ENCODE results near the gene DAAM1.

The DAAM1 gene

DNA sequence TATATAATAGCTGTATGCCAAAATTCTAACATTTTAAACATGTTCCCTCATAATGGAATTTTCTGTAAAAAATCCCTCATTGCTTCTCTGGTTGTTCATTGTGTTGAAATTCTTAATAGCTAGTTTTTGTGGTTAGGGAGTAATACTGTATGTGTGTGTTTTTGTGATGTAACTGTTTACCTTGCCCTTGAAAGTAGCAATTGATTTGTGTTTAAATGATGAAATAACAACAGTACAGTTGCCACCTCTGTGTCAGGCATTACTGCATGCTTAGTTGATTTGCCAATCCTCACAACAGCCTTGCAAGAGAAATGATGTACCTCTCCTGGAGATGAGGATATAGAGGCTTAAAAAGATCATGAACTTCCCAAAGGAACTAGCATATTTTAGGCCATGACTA is 94.9 kb downstream of the DAAM1 start:
- DNase-seq (ENCODE audit: low read depth in 2 of 3, low spot score in 1 of 3): no peak

DNA sequence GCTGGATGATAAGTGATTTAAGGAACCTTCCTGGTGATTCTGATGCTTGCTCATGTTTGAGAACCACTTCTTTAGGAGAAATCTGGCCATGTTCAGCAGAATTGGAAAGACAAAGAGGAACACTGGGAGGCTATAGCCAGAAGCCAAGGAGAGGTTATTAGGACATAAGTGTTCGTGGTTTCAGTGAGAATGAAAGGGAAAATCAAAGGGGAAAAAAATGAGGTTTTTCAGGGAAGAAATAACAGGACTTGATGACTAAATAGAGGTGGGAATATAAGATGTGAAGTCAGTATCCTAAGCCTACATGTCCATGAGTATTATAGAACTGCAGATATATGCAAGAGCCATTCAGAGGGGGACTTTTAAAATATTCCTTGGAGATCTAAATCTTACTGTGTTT is 95.6 kb downstream of the DAAM1 start:
- DNase-seq (ENCODE audit: low read depth in 2 of 3, low spot score in 1 of 3): no peak

DNA sequence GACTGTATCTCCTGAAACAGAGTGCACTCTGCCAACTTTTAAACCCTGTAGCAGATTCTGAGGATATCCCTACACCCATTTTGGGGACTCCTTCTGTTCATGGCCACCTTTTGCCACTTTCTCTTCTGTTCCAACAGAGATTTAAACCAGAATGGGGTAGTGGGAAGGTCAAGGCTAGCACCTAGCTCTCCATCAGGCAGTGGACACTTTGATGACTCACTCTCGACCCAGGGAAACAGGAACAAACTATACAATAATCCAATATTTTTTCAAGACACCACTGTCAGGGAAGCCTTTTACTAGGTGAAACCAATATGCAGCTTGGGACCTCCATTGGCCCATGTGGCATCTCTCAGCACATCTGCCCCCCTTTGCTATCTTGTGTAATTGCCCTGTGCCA is 103.6 kb downstream of the DAAM1 start:
- no peak for DNase-seq (ENCODE audit: low read depth in 2 of 3, low spot score in 1 of 3)

DNA sequence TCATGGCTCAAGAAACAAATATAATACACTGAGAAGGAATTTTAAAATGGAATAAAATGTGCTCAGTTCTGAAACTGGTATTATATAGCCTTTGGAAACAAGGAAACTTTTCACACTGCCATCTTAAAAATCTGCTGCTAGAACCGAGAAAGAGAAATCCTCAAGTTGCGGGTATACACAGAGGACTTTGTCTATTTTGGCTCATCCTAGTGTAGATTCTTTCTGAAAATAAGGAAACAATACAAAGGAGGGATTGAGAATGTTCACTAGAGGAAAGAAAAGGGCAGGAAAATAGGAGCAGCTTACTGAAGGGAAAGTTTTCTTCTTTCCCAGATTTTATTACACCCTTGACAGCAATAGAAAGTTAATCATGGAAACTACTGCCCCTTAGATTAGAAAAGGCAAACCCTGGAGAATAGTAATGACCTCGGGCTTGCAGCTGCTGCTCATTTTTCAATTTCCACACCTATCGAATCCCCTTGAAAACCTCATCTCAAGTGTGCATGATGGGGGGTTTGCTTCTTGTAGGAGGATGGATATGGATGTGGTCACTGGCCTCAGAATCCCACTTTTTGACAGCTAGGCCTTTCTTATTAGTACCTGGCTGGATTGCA is 104.6 kb downstream of the DAAM1 start:
- no peak for DNase-seq (ENCODE audit: low read depth in 2 of 3, low spot score in 1 of 3)

DNA sequence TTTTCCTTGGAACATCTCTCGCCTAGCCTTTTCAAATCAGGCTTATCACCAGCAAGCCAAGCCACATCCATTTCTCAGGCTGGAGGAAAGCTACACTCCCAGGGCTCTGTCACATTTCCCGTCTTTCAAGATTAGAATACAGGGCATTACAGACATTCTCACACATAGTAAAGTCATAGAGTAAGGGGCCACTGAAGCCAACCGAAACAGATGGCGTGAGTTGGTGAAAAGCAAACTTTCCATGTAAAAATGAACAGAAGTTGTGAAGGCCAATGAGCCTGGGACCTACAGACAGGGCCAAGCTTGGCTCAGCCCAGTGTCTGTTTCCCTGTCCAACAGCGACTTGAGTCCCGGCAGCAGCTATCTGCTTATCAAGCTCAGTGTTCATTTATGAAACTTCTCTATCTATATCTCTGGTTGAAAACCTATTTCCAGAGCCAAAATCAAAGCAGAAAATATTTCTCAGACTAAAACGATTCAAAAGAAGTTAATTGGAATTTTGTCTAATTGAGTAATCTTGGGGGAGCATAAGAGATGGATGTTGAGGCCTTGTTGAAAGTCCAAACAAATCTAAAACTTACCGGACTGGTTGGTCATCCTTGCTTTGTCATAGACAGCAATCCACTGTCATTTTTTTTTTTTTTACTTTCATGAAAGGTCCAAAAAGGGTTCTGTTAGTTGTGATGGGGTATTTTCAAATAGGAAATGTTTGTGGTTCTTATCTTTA is 105.6 kb downstream of the DAAM1 start:
- no peak for DNase-seq (ENCODE audit: low read depth in 2 of 3, low spot score in 1 of 3)

DNA sequence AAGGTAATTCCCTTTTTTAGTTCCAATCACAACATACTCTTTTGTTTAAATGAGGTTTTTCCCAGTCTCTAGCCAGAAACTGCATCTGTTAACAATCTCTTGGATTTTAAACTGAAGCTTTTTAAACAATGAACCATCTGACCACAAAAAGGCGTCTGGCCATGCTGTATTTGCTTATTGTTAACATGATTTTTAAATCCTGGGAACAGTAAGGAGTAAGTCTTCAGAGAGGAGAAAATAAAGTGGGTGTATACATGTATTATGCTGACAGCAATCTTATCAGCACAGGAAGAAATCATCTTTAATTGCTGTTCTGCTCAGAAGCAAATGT is 106.2 kb downstream of the DAAM1 start:
- no peak for DNase-seq (ENCODE audit: low read depth in 2 of 3, low spot score in 1 of 3)

DNA sequence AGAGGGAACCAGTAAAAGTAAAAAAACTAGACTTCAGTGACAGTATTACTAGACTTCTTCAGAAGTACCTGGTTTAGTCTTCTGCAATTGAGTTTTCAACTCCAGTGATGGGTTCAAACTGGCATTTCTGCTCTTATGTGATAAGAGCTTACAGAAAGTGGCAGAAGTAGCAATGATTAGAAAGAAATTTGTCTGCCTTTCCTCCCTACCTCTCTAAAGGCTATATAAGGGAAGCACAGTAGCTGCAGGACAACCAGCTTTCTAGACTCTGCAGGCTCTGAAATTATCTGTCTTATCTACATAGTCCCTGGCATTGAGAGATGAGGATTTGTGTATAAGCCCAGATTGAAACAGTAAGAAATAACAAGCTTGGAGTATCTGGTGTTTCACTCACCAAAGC is 107.5 kb downstream of the DAAM1 start:
- DNase-seq (ENCODE audit: low read depth in 2 of 3, low spot score in 1 of 3): no peak

DNA sequence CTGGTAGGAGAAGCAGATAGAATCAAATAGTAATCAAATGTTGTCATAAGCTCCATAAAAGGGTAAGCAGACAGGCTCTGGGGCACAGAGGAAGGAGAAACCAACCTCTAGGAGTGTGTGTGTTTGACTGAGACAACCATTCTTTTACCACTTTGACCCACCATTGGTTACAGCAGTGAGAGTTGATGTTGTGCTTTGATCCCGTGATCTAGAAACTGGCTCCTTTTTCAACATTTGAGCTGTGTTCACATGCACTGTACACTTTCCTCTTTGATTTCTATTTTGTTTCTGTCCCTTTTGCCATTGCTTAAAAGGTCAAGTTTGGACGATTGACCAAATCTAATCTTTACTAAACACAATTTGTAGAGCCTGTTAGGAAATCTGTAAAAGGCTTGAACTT is 108.0 kb downstream of the DAAM1 start:
- DNase-seq (ENCODE audit: low read depth in 2 of 3, low spot score in 1 of 3): no peak

DNA sequence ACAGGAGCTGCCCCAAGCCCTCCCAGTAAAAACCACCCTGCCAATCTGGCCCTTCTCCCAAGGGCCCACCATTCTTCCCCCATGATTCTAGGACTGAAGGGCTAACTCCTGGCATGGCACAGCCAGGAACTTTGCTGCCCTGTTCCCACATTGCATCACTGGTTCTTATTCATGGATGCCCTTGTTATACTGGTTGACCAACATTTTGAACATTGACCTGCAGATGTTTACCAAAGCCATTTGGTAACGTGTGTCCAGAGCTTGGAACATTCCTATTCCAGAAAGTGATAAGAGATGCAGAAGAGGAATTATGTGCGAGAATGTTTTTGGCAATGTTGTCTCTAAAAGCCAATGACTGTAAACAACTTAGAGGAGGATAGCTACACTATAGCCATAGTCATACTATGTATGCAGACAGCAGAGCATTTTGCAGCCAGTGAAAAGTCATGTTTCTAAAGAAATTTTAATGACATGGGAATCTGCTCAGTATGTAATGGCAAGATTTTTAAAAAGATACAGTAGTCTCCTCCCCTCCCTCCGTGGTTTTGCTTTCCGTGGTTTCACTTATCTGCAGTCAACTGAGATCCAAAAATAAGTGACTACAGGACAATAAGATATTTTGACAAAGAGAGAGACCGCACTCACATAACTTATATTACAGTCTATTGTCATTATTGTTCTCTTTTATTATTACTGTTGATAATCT is 108.8 kb downstream of the DAAM1 start:
- no peak for DNase-seq (ENCODE audit: low read depth in 2 of 3, low spot score in 1 of 3)

DNA sequence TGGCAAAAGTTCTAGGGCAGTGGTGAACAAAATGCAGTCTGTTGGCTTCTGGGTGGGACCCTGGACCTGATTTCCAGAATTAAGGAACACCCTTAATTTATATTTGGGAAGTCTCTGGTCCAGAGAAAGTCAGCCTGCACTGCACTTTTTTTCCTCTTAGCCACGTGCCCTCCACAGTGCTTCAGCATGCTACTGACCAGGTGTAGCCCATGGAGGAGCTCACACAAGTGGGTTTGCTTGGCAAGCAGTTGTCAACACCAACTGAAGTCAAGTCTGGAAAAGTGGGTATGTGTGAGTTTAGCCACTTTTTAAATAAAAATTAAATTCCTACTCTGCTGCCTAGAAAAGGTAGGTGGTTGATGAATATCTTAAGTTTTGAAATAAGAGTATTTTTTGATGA is 111.3 kb downstream of the DAAM1 start:
- DNase-seq (ENCODE audit: low read depth in 2 of 3, low spot score in 1 of 3): no peak

DNA sequence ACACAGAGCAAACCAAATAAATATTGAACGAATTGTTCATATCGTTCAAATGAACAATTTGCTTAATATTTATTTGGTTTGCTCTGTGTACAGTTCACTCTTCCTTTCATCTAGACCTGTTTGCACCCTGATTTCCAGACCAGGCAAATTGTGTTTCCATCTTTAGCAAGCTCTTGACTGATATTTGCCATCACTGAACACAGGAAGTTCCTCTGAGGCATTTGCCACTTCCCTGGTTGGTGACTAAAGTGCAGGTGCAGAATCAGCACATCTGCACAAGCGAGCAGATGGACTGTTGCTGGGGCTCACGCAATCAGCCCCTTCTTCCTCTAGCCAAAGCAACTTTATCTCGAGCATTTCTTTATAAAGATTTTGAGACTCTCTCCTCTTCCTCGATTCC is 112.9 kb downstream of the DAAM1 start:
- DNase-seq (ENCODE audit: low read depth in 2 of 3, low spot score in 1 of 3): peak in 1 of 3 donors; percentile 10

DNA sequence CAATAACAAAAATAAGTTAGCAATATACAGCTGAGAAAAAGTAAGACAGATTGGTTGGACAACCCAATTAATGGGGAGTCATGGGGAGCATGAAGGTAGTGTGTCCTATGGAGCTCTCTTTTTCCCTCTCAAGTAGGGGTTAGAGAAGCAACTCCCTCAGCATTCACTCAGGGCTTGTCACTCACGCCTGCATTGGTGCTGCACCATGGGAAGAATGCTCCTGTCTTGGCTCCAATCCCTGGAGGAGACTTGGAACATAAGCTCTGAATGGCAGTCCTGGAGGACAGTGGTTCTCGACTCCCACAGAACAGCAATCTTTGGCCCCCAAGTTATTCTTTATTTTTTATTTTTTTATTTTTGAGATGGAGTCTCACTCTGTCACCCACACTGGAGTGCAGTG is 113.8 kb downstream of the DAAM1 start:
- no peak for DNase-seq (ENCODE audit: low read depth in 2 of 3, low spot score in 1 of 3)

DNA sequence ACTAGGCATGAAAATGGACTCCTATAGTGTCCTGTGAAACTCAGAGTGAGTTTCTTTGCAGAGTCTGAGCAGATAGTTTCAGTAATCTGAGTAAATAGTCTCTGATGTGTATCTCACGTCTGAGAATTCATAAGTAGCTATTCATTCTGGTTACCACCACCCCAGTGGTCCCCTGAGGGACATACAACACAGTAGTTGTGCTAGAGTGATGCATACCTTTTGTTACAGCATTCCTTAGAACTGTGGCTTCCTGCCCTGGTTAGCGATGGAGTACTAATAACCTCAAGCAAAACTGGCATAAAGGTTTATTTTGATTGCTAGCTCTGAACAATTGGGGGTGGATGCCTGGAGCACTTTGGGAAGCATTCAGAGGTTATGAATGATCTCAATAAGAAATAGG is 114.7 kb downstream of the DAAM1 start:
- no peak for DNase-seq (ENCODE audit: low read depth in 2 of 3, low spot score in 1 of 3)

DNA sequence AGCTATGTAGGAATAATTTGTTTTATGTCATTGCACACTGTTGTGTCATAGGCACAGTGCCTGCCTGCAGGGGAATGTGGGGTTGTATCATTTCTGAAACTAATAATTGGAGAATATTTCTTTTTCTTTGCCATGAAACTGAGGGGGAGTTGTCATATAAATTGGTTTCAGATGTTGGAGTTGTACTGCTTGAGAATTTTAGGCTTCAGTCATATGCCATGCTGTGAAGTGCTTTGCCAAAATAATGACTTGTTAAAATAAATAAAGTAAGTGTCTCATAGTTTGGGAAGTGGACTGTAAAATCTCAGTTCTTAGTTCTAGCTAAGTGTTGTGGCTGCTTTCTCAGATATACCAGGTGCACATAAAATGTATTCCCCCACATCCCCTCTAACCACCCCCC is 116.8 kb downstream of the DAAM1 start:
- DNase-seq (ENCODE audit: low read depth in 2 of 3, low spot score in 1 of 3): no peak

DNA sequence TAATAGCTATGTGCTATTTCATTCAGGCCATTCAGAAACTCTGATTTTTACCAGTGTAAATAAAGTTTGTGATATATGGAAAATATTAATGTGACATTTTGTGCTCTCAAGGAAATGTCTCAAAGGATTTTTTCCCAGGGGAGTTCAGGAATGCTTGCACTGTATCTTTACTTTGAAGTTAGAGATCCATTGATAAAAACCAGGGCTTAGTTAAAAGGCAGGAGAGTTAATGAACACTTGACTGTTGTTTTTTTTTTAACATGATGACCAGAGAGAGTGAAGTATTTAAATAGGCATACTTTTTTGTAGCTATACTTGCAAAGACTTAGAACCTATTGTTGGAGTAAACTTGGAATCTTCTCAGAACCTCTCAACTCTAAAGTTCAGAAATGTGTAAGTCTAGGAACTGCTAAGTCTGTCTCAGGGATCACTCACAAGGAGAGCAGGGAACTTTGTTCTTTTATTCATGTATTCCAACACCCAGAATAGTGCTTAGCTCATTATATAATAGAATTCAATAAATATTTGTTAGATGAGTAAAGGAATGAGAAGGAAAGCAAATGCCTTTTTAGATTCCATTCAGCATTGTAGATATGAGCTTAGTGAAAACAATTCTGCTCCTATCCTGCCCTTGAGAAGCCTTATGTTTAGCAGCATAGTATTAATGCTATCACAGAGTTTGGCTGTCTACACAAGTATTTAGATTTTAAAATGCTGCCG is 117.5 kb downstream of the DAAM1 start:
- no peak for DNase-seq (ENCODE audit: low read depth in 2 of 3, low spot score in 1 of 3)

DNA sequence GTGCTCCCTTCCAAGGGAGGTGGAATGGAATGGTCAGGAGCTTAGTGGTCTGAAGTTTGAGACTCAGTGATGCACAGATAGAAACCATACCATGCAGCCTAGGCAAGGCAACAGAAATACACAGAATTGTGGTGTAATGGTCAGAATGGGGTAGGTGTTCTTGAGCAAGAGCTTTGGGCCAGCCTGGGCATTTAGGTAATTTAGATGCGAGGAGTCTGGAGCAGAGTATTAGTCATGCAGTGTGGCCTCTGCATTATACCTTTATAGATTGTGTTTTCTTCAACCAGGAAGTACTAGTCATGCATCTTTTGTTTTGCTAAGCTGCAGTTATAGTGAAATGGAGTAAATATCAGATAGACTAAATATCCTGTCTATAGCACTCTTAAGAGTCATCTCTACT is 118.3 kb downstream of the DAAM1 start:
- no peak for DNase-seq (ENCODE audit: low read depth in 2 of 3, low spot score in 1 of 3)

DNA sequence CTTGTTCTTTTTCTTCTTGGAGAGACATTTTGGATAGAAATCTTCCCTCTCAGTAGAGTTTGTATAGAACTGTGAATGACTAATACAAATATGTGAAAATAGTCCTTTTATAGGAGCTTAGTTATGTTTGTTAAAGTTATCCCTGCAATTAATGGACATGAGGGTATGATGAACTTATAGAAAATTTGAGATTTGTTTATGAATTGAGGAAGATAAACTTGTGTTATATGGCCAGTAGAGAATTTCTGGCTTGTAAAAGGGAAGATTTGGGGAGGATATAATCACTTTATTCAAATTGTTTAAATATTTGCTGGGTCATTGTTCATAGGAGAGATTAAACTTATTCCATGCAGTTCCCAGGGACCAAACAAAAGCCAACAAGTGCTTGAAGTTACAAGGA is 119.6 kb downstream of the DAAM1 start:
- DNase-seq (ENCODE audit: low read depth in 2 of 3, low spot score in 1 of 3): no peak

DNA sequence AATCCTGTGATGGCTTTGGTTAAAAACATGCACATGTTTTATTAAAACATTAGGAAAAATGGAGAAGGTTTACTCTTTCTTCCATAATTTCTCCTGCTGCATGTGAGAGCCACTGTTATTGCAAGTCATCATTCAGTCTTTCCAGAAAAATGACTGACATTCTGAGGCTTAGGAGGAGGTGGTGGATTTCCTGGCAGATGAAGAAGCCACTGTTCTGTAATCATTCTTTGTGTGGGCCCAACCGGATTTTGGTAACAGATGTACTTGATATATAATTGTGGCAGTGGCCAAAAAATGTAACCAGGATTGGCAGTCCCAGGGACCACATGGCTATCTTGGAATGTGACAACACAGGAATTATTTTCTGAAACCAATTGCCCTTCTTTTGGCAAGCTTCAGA is 120.2 kb downstream of the DAAM1 start:
- no peak for DNase-seq (ENCODE audit: low read depth in 2 of 3, low spot score in 1 of 3)

DNA sequence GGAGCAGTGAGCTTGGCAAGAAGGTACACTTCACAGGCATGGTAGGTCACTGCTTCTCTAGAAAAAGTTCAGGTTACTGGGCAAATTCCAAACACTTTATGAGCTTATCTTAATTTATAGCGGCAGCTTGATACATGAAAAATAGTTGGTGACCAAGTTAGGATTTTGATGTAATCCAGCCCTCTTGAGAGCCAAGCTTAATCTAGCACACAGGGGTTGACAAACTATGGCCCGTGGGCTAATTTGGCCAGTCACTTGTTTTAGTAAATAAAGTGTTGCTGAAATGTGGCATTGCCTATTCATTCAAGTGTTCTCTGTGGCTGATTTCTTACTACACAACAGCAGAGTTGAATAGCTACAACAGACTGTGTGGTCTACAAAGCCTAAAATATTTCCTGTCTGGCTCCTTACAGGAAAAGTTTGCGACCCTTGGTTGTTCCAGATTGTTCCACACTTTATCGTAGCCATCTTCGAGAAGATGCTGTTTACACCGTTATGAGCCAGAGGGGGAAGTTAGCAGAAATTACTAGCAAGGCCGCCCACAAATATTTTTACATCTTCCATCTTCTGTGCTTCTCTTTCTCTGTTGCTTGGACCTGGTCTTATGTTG is 120.9 kb downstream of the DAAM1 start:
- DNase-seq (ENCODE audit: low read depth in 2 of 3, low spot score in 1 of 3): no peak

DNA sequence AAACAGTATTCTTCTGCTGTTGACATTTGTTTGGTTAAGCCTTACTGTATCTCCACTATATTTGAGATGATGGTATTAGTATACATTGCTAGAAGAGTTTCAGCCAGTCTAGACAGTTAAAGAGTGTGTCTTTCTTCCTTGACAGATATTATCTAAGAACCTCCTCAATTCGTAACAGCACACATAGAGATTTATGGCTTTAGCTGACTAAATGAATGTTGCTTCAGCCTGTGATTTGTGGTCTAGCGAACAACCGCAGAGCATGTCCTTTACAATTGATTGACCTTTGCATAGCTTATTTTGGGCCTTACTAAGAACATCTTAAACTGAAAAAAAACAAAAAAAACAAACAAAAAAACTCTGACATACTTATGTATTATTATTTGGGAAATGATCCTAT is 122.2 kb downstream of the DAAM1 start:
- DNase-seq (ENCODE audit: low read depth in 2 of 3, low spot score in 1 of 3): no peak

DNA sequence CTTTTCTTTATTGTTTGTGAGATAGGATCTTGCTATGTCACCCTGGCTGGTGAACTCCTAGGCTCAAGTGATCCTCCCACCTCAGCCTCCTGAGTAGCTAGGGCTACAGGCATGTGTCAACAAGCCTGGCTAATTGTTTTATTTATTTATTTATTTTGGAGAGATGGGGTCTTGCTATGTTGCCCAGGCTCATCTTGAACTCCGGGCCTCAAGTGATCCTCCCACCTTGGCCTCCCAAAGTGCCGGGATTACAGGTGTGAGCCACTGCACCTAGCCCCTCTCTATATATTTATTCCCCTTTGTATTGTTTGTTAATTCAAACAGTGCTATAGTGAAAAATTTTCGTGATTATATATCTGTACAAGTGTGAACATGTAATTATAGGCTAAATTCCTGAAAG is 123.3 kb downstream of the DAAM1 start:
- no peak for DNase-seq (ENCODE audit: low read depth in 2 of 3, low spot score in 1 of 3)
